Liver (tissue), 9 donors: ENCODE measurements around the gene SH3PXD2B. TPM values are rescaled to one million over a fixed set of nuclear protein-coding genes. Genes with fewer than 3 reads are reported as not detected.

ENCODE experiments used
- DNase-seq: peaks from one replicate; pipeline ENCODE4 v3.0.0-alpha.2; 2017; ENCODE audit warnings: low spot score
- H3K27ac ChIP-seq, 2 donors: one replicate each; pipeline ENCODE4 v1.7.0; 2013; ENCODE audit warnings: inconsistent platforms in 2 of 2, low read length in 2 of 2, control low read depth in 1 of 2, low read depth in 1 of 2, mild to moderate bottlenecking in 1 of 2
- H3K27me3 ChIP-seq, 4 donors: one replicate each; pipeline versions ENCODE4 v1.6.1 to v1.7.0; 2013; ENCODE audit warnings: low read length in 3 of 4, inconsistent platforms in 1 of 4, mild to moderate bottlenecking in 1 of 4, moderate library complexity in 1 of 4; ENCODE audit not compliant: control insufficient read depth in 4 of 4, insufficient read depth in 4 of 4
- H3K36me3 ChIP-seq, 4 donors: one replicate each; pipeline versions ENCODE4 v1.6.1 to v1.7.0; 2013; ENCODE audit warnings: low read length in 3 of 4, mild to moderate bottlenecking in 3 of 4, low read depth in 1 of 4, moderate library complexity in 1 of 4; ENCODE audit not compliant: control insufficient read depth in 4 of 4, insufficient read depth in 3 of 4
- H3K4me1 ChIP-seq, 4 donors: one replicate each; pipeline versions ENCODE4 v1.6.1 to v1.7.0; 2013; ENCODE audit warnings: low read length in 3 of 4, mild to moderate bottlenecking in 3 of 4, moderate library complexity in 1 of 4; ENCODE audit not compliant: control insufficient read depth in 4 of 4, insufficient read depth in 4 of 4
- H3K4me3 ChIP-seq, 3 donors: one replicate each; pipeline versions ENCODE4 v1.6.1 to v1.7.0; 2013; ENCODE audit warnings: low read length in 3 of 3, control low read depth in 1 of 3, low read depth in 1 of 3, mild to moderate bottlenecking in 1 of 3
- H3K9ac ChIP-seq, 2 donors: one replicate each; pipeline ENCODE4 v1.7.0; 2013; ENCODE audit warnings: low read length in 2 of 2, mild to moderate bottlenecking in 2 of 2, moderate library complexity in 2 of 2, control low read depth in 1 of 2, low read depth in 1 of 2
- H3K9me3 ChIP-seq, 4 donors: one replicate each; pipeline versions ENCODE4 v1.6.1 to v1.7.0; 2013; ENCODE audit warnings: low read length in 3 of 4; ENCODE audit not compliant: control insufficient read depth in 4 of 4
- EGR1 ChIP-seq, 2 donors: IDR thresholded peaks; 2 replicates each; pipeline ENCODE4 v1.6.1; 2016 to 2018; ENCODE audit warnings: antibody characterized with exemption in 2 of 2, low read depth in 2 of 2
- FOXA1 ChIP-seq: IDR thresholded peaks from 2 replicates; pipeline ENCODE4 v1.6.1; 2016; ENCODE audit warnings: antibody characterized with exemption
- GABPA ChIP-seq, 2 donors: IDR thresholded peaks in 1 of 2; conservative IDR thresholded peaks in 1 of 2; 2 replicates each; pipeline ENCODE4 v1.6.1; 2016; ENCODE audit warnings: antibody characterized with exemption in 2 of 2, mild to moderate bottlenecking in 1 of 2, moderate library complexity in 1 of 2
- HNF4G ChIP-seq: IDR thresholded peaks from 2 replicates; pipeline ENCODE4 v1.6.1; 2016; ENCODE audit warnings: antibody characterized with exemption
- JUND ChIP-seq, 2 donors: IDR thresholded peaks; 2 replicates each; pipeline ENCODE4 v1.6.1; 2016; ENCODE audit warnings: antibody characterized with exemption in 2 of 2
- NR2F2 ChIP-seq: IDR thresholded peaks from 2 replicates; pipeline ENCODE4 v1.6.1; 2016; ENCODE audit warnings: antibody characterized with exemption
- RAD21 ChIP-seq, 2 donors: IDR thresholded peaks; 2 replicates each; pipeline ENCODE4 v1.6.1; 2016; ENCODE audit warnings: antibody characterized with exemption in 2 of 2, mild to moderate bottlenecking in 2 of 2
- TAF1 ChIP-seq: conservative IDR thresholded peaks from 2 replicates; pipeline ENCODE4 v1.6.1; 2016; ENCODE audit warnings: antibody characterized with exemption, mild to moderate bottlenecking
- WGBS: extraction: QIAGEN DNeasy Blood & Tissue Kit; methylation state at CpG from one replicate; pipeline ENCODE4 v1.1.7; 2013; 5-methylcytosine and 5-hydroxymethylcytosine counted together
- polyA plus RNA-seq, 2 donors: library from polyadenylated mRNA; stranded (reverse) in 1 of 2; unstranded in 1 of 2; fragments of 200-250 nt in 1 of 2; fragments of >200 nt in 1 of 2; fragmentation: Nextera tagmentation in 1 of 2; extraction: Ambion mirVana in 1 of 2; gene quantifications; one replicate each; pipeline versions ENCODE4 v1.2.1 to v1.2.3, GENCODE V29; 2013 to 2015
- total RNA-seq, 2 donors: library from RNA; depleted of rRNA; stranded (reverse); fragments of >200 nt; gene quantifications; one replicate each; pipeline ENCODE4 v1.2.3, GENCODE V29; 2014
- TF ChIP-seq, protein P1 (sequence below): IDR thresholded peaks from 2 replicates; pipeline ENCODE4 v1.6.1; 2016; ENCODE audit warnings: antibody characterized with exemption
- TF ChIP-seq, protein P2 (sequence below): fragments of 150-350 bp; IDR thresholded peaks from 2 replicates; pipeline ENCODE4 v1.5.1; 2017; ENCODE audit warnings: improper control_type of control experiment, low read depth, low read length; ENCODE audit not compliant: missing input control
- TF ChIP-seq, protein P3 (sequence below): IDR thresholded peaks from 2 replicates; pipeline ENCODE4 v1.6.1; 2016; ENCODE audit warnings: antibody characterized with exemption, mild to moderate bottlenecking
- TF ChIP-seq, protein P4 (sequence below): IDR thresholded peaks from 2 replicates; pipeline ENCODE4 v1.6.1; 2016; ENCODE audit warnings: antibody characterized with exemption
- donor health status: healthy.
- donor health status: healthy.
- donor health status: healthy.
- donor health status: healthy.
- donor health status: healthy.

SH3PXD2B gene
- total and polyA plus RNA-seq, 4 donors, result 1.1 to 3.3 (median 2.2) TPM

DNA sequence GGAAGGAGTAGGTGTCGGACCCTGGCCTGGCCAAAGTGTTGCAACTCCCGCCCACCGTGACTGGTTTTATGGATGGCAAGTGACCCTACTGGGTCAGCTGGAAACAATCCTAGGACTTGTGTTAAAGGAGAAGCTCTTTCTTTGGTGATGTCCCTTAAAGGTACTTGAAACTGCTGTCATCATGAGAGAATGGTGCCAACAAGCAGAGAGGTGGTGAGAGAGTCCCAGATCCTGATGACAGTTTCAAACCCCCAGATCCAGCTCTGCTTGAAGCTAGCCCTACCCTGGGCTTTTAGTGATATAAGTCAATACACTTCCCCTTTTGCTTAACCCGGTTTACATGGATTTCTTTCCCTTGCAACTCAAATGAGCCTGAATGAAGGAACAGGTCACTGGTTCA, 98.3 kb downstream of the SH3PXD2B start:
- no peak overlapping the region for H3K9ac ChIP-seq
- H3K4me1 ChIP-seq, result peaks cover 5 to 7% (median 6%) of the 10 kb centered on the region in 4 donors
- TF ChIP-seq EGR1 (IDR thresholded peaks at IDR 0.05; ENCODE audit: low read depth in 2 of 2), result no peak
- TF ChIP-seq, protein P1, sequence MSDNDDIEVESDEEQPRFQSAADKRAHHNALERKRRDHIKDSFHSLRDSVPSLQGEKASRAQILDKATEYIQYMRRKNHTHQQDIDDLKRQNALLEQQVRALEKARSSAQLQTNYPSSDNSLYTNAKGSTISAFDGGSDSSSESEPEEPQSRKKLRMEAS, result no peak
- TF ChIP-seq TAF1, result no peak
- no peak for TF ChIP-seq GABPA (IDR thresholded peaks at IDR 0.05 in 1 of 2, conservative IDR thresholded peaks at IDR 0.05 in 1 of 2)
- TF ChIP-seq, protein P2, sequence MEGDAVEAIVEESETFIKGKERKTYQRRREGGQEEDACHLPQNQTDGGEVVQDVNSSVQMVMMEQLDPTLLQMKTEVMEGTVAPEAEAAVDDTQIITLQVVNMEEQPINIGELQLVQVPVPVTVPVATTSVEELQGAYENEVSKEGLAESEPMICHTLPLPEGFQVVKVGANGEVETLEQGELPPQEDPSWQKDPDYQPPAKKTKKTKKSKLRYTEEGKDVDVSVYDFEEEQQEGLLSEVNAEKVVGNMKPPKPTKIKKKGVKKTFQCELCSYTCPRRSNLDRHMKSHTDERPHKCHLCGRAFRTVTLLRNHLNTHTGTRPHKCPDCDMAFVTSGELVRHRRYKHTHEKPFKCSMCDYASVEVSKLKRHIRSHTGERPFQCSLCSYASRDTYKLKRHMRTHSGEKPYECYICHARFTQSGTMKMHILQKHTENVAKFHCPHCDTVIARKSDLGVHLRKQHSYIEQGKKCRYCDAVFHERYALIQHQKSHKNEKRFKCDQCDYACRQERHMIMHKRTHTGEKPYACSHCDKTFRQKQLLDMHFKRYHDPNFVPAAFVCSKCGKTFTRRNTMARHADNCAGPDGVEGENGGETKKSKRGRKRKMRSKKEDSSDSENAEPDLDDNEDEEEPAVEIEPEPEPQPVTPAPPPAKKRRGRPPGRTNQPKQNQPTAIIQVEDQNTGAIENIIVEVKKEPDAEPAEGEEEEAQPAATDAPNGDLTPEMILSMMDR, result no peak
- TF ChIP-seq, protein P3, sequence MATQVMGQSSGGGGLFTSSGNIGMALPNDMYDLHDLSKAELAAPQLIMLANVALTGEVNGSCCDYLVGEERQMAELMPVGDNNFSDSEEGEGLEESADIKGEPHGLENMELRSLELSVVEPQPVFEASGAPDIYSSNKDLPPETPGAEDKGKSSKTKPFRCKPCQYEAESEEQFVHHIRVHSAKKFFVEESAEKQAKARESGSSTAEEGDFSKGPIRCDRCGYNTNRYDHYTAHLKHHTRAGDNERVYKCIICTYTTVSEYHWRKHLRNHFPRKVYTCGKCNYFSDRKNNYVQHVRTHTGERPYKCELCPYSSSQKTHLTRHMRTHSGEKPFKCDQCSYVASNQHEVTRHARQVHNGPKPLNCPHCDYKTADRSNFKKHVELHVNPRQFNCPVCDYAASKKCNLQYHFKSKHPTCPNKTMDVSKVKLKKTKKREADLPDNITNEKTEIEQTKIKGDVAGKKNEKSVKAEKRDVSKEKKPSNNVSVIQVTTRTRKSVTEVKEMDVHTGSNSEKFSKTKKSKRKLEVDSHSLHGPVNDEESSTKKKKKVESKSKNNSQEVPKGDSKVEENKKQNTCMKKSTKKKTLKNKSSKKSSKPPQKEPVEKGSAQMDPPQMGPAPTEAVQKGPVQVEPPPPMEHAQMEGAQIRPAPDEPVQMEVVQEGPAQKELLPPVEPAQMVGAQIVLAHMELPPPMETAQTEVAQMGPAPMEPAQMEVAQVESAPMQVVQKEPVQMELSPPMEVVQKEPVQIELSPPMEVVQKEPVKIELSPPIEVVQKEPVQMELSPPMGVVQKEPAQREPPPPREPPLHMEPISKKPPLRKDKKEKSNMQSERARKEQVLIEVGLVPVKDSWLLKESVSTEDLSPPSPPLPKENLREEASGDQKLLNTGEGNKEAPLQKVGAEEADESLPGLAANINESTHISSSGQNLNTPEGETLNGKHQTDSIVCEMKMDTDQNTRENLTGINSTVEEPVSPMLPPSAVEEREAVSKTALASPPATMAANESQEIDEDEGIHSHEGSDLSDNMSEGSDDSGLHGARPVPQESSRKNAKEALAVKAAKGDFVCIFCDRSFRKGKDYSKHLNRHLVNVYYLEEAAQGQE, result no peak
- TF ChIP-seq NR2F2, result no peak
- TF ChIP-seq HNF4G, result no peak
- TF ChIP-seq, protein P4, sequence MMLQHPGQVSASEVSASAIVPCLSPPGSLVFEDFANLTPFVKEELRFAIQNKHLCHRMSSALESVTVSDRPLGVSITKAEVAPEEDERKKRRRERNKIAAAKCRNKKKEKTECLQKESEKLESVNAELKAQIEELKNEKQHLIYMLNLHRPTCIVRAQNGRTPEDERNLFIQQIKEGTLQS, result no peak
- no peaks in the 10 kb centered on the region for H3K9me3 ChIP-seq
- DNase-seq, result no peak
- no peak overlapping the region for H3K27ac ChIP-seq
- 62% methylated on average over 4 of the region's 4 CpGs for WGBS
- no peak overlapping the region for H3K4me3 ChIP-seq
- H3K27me3 ChIP-seq, result no peaks in the 10 kb centered on the region
- no peaks in the 10 kb centered on the region for H3K36me3 ChIP-seq

DNA sequence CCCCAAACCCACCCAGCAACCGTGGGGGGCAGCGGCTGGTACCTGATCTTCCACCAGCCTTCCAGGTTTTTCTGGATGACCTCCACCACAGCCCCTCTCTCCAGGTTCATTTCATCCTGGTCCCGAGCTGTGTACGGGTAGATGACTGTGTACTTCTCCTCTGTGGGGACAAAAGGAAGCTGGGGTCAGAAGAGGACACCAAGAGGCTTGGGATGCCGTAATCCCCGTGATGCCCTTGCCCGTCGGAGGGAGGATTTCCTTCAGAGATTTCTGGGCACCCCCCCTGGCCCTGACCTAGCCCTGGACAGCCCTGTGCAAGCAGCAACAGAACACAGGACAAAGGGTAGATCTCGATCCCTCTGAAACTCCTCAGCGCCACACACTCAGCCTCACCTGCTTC, 100.5 kb downstream of the SH3PXD2B start:
- WGBS, result 90% methylated on average over 10 of the region's 10 CpGs
- no peak for TF ChIP-seq RAD21 (IDR thresholded peaks at IDR 0.05)
- TF ChIP-seq TAF1, result no peak
- no peak for TF ChIP-seq EGR1 (IDR thresholded peaks at IDR 0.05; ENCODE audit: low read depth in 2 of 2)
- TF ChIP-seq, protein P2, result no peak
- no peak for TF ChIP-seq JUND (IDR thresholded peaks at IDR 0.05)
- TF ChIP-seq, protein P1, result no peak
- no peak for TF ChIP-seq FOXA1
- TF ChIP-seq, protein P4, result no peak
- H3K27me3 ChIP-seq, result no peaks in the 10 kb centered on the region
- no peak overlapping the region for H3K9ac ChIP-seq
- no peak overlapping the region for H3K27ac ChIP-seq
- peaks cover 5 to 7% (median 6%) of the 10 kb centered on the region in 4 donors for H3K4me1 ChIP-seq
- H3K4me3 ChIP-seq, result no peak overlapping the region
- H3K36me3 ChIP-seq, result peaks cover 0 to 2% (median 0%) of the 10 kb centered on the region in 4 donors
- no peak for DNase-seq
- no peaks in the 10 kb centered on the region for H3K9me3 ChIP-seq
